Ascending aorta (tissue), 2 donors: ENCODE data around the gene CDCA3. TPM values are rescaled to one million over a fixed set of nuclear protein-coding genes. Genes with fewer than 3 reads are reported as not detected.

Source experiments
- DNase-seq, 2 donors: peaks; one replicate each; pipeline ENCODE4 v3.0.0-alpha.2; 2019; ENCODE audit warnings: low spot score in 2 of 2
- H3K27ac ChIP-seq, 2 donors: fragments of 200-600 bp; sonication (generic); one replicate each; pipeline ENCODE4 v1.5.1; 2016 to 2017; ENCODE audit warnings: mild to moderate bottlenecking in 1 of 2
- H3K27me3 ChIP-seq: fragments of 200-600 bp; sonication (generic); one replicate; pipeline ENCODE4 v1.5.1; 2017
- H3K36me3 ChIP-seq, 2 donors: fragments of 200-600 bp; sonication (generic); one replicate each; pipeline ENCODE4 v1.5.1; 2016
- H3K4me1 ChIP-seq, 2 donors: fragments of 200-600 bp; sonication (generic); one replicate each; pipeline ENCODE4 v1.5.1; 2016 to 2017; ENCODE audit warnings: mild to moderate bottlenecking in 1 of 2
- H3K4me3 ChIP-seq, 2 donors: fragments of 200-600 bp; sonication (generic); one replicate each; pipeline ENCODE4 v1.5.1; 2016 to 2017; ENCODE audit warnings: mild to moderate bottlenecking in 1 of 2
- H3K9me3 ChIP-seq, 2 donors: fragments of 200-600 bp; sonication (generic); one replicate each; pipeline ENCODE4 v1.5.1; 2016
- CTCF ChIP-seq, 3 experiments: fragments of 200-600 bp in 2 of 3; fragments of 450-650 bp in 1 of 3; sonication (generic) in 2 of 3; IDR thresholded peaks; one replicate each; pipeline ENCODE4 v1.5.1; 2016 to 2019; ENCODE audit warnings: antibody characterized with exemption in 3 of 3, mild to moderate bottlenecking in 1 of 3, moderate library complexity in 1 of 3
- intact Hi-C: fragments of 100-400 bp; cut with DNase I; formaldehyde crosslinking; loops from one replicate; pipeline ENCODE4 v1.15.1; 2023
- total RNA-seq: library from RNA; depleted of rRNA; stranded (reverse); fragments of >200 nt; gene quantifications from one replicate; pipeline ENCODE4 v1.1.0, GENCODE V29; 2016

Gene CDCA3
- total RNA-seq, 1 donor from 2014 or later: not detected

- peaks cover 35 to 57% of the 10 kb centered on the region in 2 donors for H3K36me3 ChIP-seq
- H3K4me3 ChIP-seq: no peak overlapping the region
- intact Hi-C loops: no loop called here
- no peak for TF ChIP-seq CTCF (IDR thresholded peaks at IDR 0.05)
- H3K9me3 ChIP-seq: no peaks in the 10 kb centered on the region
- DNase-seq: no peak
- H3K27ac ChIP-seq: no peak overlapping the region
- no peaks in the 10 kb centered on the region for H3K27me3 ChIP-seq
- no peaks in the 10 kb centered on the region for H3K4me1 ChIP-seq
Measured at GRCh38 chr12:6846316-6846869, 4.7 kb downstream of the CDCA3 start.

- H3K27ac ChIP-seq: no peak overlapping the region
- intact Hi-C loops: no loop called here
Measured at GRCh38 chr12:6845395-6845794, 5.7 kb downstream of the CDCA3 start.

GRCh38 chr12:6843118-6843902, 7.8 kb downstream of the CDCA3 start:
- Histone ChIP-seq H3K27ac (no peak overlapping the region), H3K4me1 (no peaks in the 10 kb centered on the region), H3K9me3 (no peaks in the 10 kb centered on the region), H3K4me3 (no peak overlapping the region), H3K36me3 (peaks cover 45 to 66% of the 10 kb centered on the region in 2 donors), H3K27me3 (no peaks in the 10 kb centered on the region)
- intact Hi-C loops: no loop called here
- TF ChIP-seq CTCF (IDR thresholded peaks at IDR 0.05): no peak
- DNase-seq: no peak

More at GRCh38 chr12:6845395-6845794, 5.7 kb downstream of the CDCA3 start:
- Histone ChIP-seq H3K9me3 (no peaks in the 10 kb centered on the region), H3K36me3 (peaks cover 37 to 57% of the 10 kb centered on the region in 2 donors), H3K4me3 (no peak overlapping the region), H3K27me3 (no peaks in the 10 kb centered on the region), H3K4me1 (no peaks in the 10 kb centered on the region)
- DNase-seq: no peak
- no peak for TF ChIP-seq CTCF (IDR thresholded peaks at IDR 0.05)

DNA sequence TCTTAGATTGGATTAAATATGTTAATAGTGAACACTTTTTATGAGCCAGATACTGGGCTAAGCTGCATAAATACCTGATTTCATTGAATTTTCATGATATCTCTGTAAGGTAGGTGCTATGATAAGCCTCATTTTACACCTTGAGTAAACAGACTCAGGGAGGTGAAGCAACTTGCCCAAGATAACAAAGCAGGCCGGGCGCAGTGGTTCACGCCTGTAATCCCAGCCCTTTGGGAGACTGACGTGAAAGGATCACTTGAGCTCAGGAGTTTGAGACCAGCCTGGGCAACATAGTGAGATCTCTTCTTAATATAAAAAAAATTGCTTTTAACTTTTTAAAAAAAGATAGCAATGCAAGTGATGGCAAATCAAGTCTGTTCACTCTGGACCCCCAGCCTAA, 9.0 kb downstream of the CDCA3 start:
- peaks cover 55 to 74% of the 10 kb centered on the region in 2 donors for H3K36me3 ChIP-seq
- H3K27ac ChIP-seq: no peak overlapping the region
- H3K9me3 ChIP-seq: no peaks in the 10 kb centered on the region
- intact Hi-C loops: no loop called here
- DNase-seq: no peak
- TF ChIP-seq CTCF (IDR thresholded peaks at IDR 0.05): no peak
- H3K27me3 ChIP-seq: no peaks in the 10 kb centered on the region
- H3K4me1 ChIP-seq: no peaks in the 10 kb centered on the region
- H3K4me3 ChIP-seq: no peak overlapping the region

DNA sequence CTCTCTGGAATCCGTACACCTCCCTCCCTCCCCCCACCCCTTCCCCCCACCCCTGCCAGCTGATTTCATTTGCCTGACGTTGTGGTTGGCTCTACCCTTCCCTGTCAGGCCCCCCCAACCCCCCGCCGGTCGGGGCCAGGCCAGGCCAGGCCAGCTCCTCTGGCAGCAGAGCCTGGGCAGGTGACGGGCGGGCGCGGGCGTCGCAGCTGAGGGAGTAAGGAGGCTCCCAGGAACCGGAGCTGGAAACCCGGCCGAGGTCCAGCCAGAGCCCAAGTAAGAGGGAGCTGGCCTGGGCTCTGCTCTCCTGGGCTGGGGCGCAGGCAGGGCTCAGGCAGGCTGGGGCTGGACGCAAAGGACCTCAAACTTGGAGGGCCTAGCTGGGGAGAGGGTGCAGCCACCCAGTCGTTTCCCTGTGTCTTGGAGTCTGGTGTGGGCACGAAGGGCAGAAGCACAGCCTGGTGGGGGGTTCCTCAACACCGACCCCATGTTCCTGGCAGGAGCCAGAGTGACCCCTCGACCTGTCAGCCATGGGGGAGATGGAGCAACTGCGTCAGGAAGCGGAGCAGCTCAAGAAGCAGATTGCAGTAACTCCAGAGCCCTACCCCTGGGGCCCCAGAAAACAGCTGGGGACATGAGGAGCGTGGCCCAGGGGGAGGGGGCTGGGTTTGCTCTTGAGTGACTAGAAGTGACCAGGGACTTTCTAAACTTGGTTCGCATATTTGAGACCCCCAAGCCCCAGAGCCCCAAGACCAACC, 10.1 kb downstream of the CDCA3 start, which contains the start of gene GNB3:
Gene GNB3 (plus strand): TSS at position 165 of the 755 bp plus-strand sequence. CDS start 363 bp downstream, at position 528.
- peaks cover 48 to 67% of the 10 kb centered on the region in 2 donors for H3K36me3 ChIP-seq
- H3K9me3 ChIP-seq: no peaks in the 10 kb centered on the region
- H3K27me3 ChIP-seq: no peaks in the 10 kb centered on the region
- no peak within 1 kb of the TSS for H3K4me3 ChIP-seq
- TF ChIP-seq CTCF (IDR thresholded peaks at IDR 0.05): no peak
- intact Hi-C loops: no loop called here
- H3K4me1 ChIP-seq: no peaks in the 10 kb centered on the region
- no peak within 1 kb of the TSS for H3K27ac ChIP-seq
- DNase-seq: no peak
